Stimulated activated CD8-positive, alpha-beta memory T cell treated with anti-CD3 and anti-CD28 coated beads, Interleukin-12 subunit alpha, Interleukin-12 subunit beta, amount 100 ng/mL, for 24 hours (primary cell): ENCODE measurements around the gene B3GNT8.
"Not testable (repeated sequence)": the region's sequence is repeated elsewhere in the genome, so short reads cannot be mapped to it uniquely, and the experiment has no call there.

Experiments used
- DNase-seq: peaks from one replicate; pipeline ENCODE4 v3.0.0-alpha.2; 2020; ENCODE audit errors: extremely low read depth

B3GNT8 gene

GRCh38 chr19:41437944-41438574 is 10.9 kb upstream of the B3GNT8 start:
- no peak for DNase-seq

- no peak for DNase-seq
Observed at GRCh38 chr19:41436674-41436951, 9.4 kb upstream of the B3GNT8 start.

- DNase-seq: no peak
Observed at GRCh38 chr19:41435936-41436673, 8.9 kb upstream of the B3GNT8 start.

- DNase-seq: not testable (repeated sequence)
Observed at GRCh38 chr19:41435376-41435775, 8.2 kb upstream of the B3GNT8 start.

GRCh38 chr19:41434450-41434849 is 7.3 kb upstream of the B3GNT8 start:
- DNase-seq: no peak

GRCh38 chr19:41433171-41433570 is 6.0 kb upstream of the B3GNT8 start:
- DNase-seq: no peak

- no peak for DNase-seq
Observed at GRCh38 chr19:41431426-41432386, 4.5 kb upstream of the B3GNT8 start.

GRCh38 chr19:41430922-41431321 is 3.7 kb upstream of the B3GNT8 start:
- no peak for DNase-seq

GRCh38 chr19:41428481-41428859 is 1.3 kb upstream of the B3GNT8 start:
- no peak for DNase-seq

GRCh38 chr19:41427647-41428480 is 690 bp upstream of the B3GNT8 start:
- DNase-seq: no peak

- DNase-seq: no peak
Observed at GRCh38 chr19:41426116-41426841, 895 bp downstream of the B3GNT8 start.

- DNase-seq: no peak
Observed at GRCh38 chr19:41425174-41426115, 1.7 kb downstream of the B3GNT8 start.

- DNase-seq: no peak
Observed at GRCh38 chr19:41424335-41425173, 2.6 kb downstream of the B3GNT8 start.

- DNase-seq: no peak
Observed at GRCh38 chr19:41422955-41423354, 4.2 kb downstream of the B3GNT8 start.

GRCh38 chr19:41422456-41422855 is 4.7 kb downstream of the B3GNT8 start:
- DNase-seq: no peak

GRCh38 chr19:41421973-41422372 is 5.2 kb downstream of the B3GNT8 start:
- no peak for DNase-seq

- no peak for DNase-seq
Observed at GRCh38 chr19:41421314-41421713, 5.9 kb downstream of the B3GNT8 start.

- no peak for DNase-seq
Observed at GRCh38 chr19:41420101-41420880, 6.9 kb downstream of the B3GNT8 start.
